GM23338 (cell line): ENCODE data around the gene IL6ST. TPM values are rescaled to one million over a fixed set of nuclear protein-coding genes. Genes with fewer than 3 reads are reported as not detected.

Source experiments
- ATAC-seq: fragments of 200-7000 bp; cut with Tn5 transposase; 3 replicates; pipeline ENCODE4 v1.9.1; 2020
- DNase-seq: peaks from one replicate; pipeline ENCODE4 v3.0.0-alpha.2; 2015; ENCODE audit warnings: low spot score
- H2AFZ ChIP-seq: fragments of 200-600 bp; sonication (generic); 2 replicates; pipeline ENCODE4 v1.8.0; 2016; ENCODE audit warnings: antibody characterized with exemption, mild to moderate bottlenecking, moderate library complexity
- H3F3A ChIP-seq: fragments of 200-600 bp; sonication (generic); replicated peaks from 2 replicates; pipeline ENCODE4 v1.8.0; 2017; ENCODE audit warnings: antibody characterized with exemption, mixed run types, low read depth
- H3K27ac ChIP-seq: fragments of 200-600 bp; sonication (generic); 2 replicates; pipeline ENCODE4 v1.6.1; 2016; ENCODE audit warnings: low read depth
- H3K27me3 ChIP-seq: fragments of 200-600 bp; sonication (generic); 2 replicates; pipeline ENCODE4 v1.8.0; 2016; ENCODE audit warnings: mild to moderate bottlenecking, mixed run types, moderate library complexity; ENCODE audit not compliant: insufficient read depth
- H3K36me3 ChIP-seq: fragments of 200-600 bp; sonication (generic); 2 replicates; pipeline ENCODE4 v1.8.0; 2016; ENCODE audit warnings: mild to moderate bottlenecking; ENCODE audit not compliant: insufficient read depth
- H3K4me1 ChIP-seq: fragments of 200-600 bp; sonication (generic); 2 replicates; pipeline ENCODE4 v1.8.0; 2016; ENCODE audit warnings: mild to moderate bottlenecking, moderate library complexity; ENCODE audit not compliant: insufficient read depth
- H3K4me2 ChIP-seq: fragments of 200-600 bp; sonication (generic); 2 replicates; pipeline ENCODE4 v1.7.1; 2017; ENCODE audit warnings: mixed run types
- H3K4me3 ChIP-seq: fragments of 200-600 bp; sonication (generic); 2 replicates; pipeline ENCODE4 v1.6.1; 2016; ENCODE audit warnings: mixed run types
- H3K79me2 ChIP-seq: fragments of 200-600 bp; sonication (generic); replicated peaks from 2 replicates; pipeline ENCODE4 v1.8.0; 2017; ENCODE audit warnings: mild to moderate bottlenecking; ENCODE audit not compliant: insufficient read depth
- H3K9me2 ChIP-seq: fragments of 200-600 bp; sonication (generic); 2 replicates; pipeline ENCODE4 v1.8.0; 2017; ENCODE audit not compliant: insufficient read depth
- H4K20me1 ChIP-seq: fragments of 200-600 bp; sonication (generic); replicated peaks from 2 replicates; pipeline ENCODE4 v1.8.0; 2017; ENCODE audit warnings: mild to moderate bottlenecking; ENCODE audit not compliant: insufficient read depth
- H3K27ac Mint-ChIP-seq: 2 replicates; pipeline ENCODE4 v1.8.0; 2020; ENCODE audit warnings: inconsistent platforms, mild to moderate bottlenecking, moderate library complexity, mixed read lengths
- H3K27me3 Mint-ChIP-seq: 3 replicates; pipeline ENCODE4 v1.8.0; 2022; ENCODE audit warnings: low read depth, mild to moderate bottlenecking, moderate library complexity, mixed read lengths, inconsistent platforms; ENCODE audit not compliant: insufficient read depth, poor library complexity
- H3K36me3 Mint-ChIP-seq: 3 replicates; pipeline ENCODE4 v1.8.0; 2021; ENCODE audit warnings: low read depth, mild to moderate bottlenecking, inconsistent platforms, moderate library complexity, mixed read lengths
- H3K4me1 Mint-ChIP-seq: 3 replicates; pipeline ENCODE4 v1.8.0; 2020; ENCODE audit warnings: mild to moderate bottlenecking, inconsistent platforms, mixed read lengths
- H3K4me3 Mint-ChIP-seq: 3 replicates; pipeline ENCODE4 v1.8.0; 2021; ENCODE audit warnings: moderate library complexity, mild to moderate bottlenecking, inconsistent platforms, mixed read lengths
- H3K9me3 Mint-ChIP-seq: 3 replicates; pipeline ENCODE4 v1.8.0; 2020; ENCODE audit warnings: moderate library complexity, mild to moderate bottlenecking, inconsistent platforms, mixed read lengths
- CREB1 ChIP-seq: fragments of 250-450 bp; sonication (Bioruptor Pico); IDR thresholded peaks from 2 replicates; pipeline ENCODE4 v1.5.0; 2020; ENCODE audit warnings: low read depth, mild to moderate bottlenecking, moderate library complexity
- CTCF ChIP-seq, 2 experiments: fragments of 200-600 bp in 1 of 2; sonication (generic) in 1 of 2; conservative IDR thresholded peaks; 2 replicates each; pipeline versions ENCODE4 v1.5.1 to v1.6.1; 2016 to 2017; ENCODE audit warnings: antibody characterized with exemption in 2 of 2, low read depth in 2 of 2, mild to moderate bottlenecking in 2 of 2, moderate library complexity in 1 of 2
- ETS1 ChIP-seq: IDR thresholded peaks from 2 replicates; pipeline ENCODE4 v1.6.1; 2016; ENCODE audit warnings: antibody characterized with exemption
- EZH2 ChIP-seq: fragments of 200-600 bp; sonication (generic); IDR thresholded peaks from one replicate; pipeline ENCODE4 v1.8.0; 2017; ENCODE audit warnings: antibody characterized with exemption, mild to moderate bottlenecking, low read depth; ENCODE audit not compliant: unreplicated experiment
- EZH2phosphoT487 ChIP-seq: fragments of 200-600 bp; sonication (generic); IDR thresholded peaks from one replicate; pipeline ENCODE4 v1.8.1; 2018; ENCODE audit warnings: antibody characterized with exemption; ENCODE audit not compliant: unreplicated experiment
- JUNB ChIP-seq: IDR thresholded peaks from one replicate; pipeline ENCODE4 v1.6.1; 2016; ENCODE audit warnings: antibody characterized with exemption; ENCODE audit not compliant: unreplicated experiment
- NANOG ChIP-seq: IDR thresholded peaks from 2 replicates; pipeline ENCODE4 v1.6.1; 2016; ENCODE audit warnings: antibody characterized with exemption, borderline replicate concordance
- POLR2AphosphoS5 ChIP-seq: IDR thresholded peaks from 2 replicates; pipeline ENCODE4 v1.6.1; 2016; ENCODE audit warnings: antibody characterized with exemption, low read depth
- STAT1 ChIP-seq: IDR thresholded peaks from one replicate; pipeline ENCODE4 v1.6.1; 2016; ENCODE audit warnings: antibody characterized with exemption; ENCODE audit not compliant: unreplicated experiment
- ZNF114 ChIP-seq: fragments of 250-450 bp; sonication (Bioruptor Pico); IDR thresholded peaks from 2 replicates; pipeline ENCODE4 v1.5.0; 2020; ENCODE audit warnings: mild to moderate bottlenecking, moderate library complexity
- ZNF331 ChIP-seq: fragments of 250-450 bp; sonication (Bioruptor Pico); IDR thresholded peaks from 2 replicates; pipeline ENCODE4 v1.5.0; 2020; ENCODE audit warnings: low read depth, mild to moderate bottlenecking, moderate library complexity
- ZNF462 ChIP-seq: fragments of 250-450 bp; sonication (Bioruptor Pico); IDR thresholded peaks from 2 replicates; pipeline ENCODE4 v1.5.0; 2020; ENCODE audit warnings: mild to moderate bottlenecking, moderate library complexity
- polyA plus RNA-seq: library from polyadenylated mRNA; unstranded; fragments of >200 nt; fragmentation: Nextera tagmentation; extraction: Ambion mirVana; gene quantifications from 2 replicates; pipeline ENCODE4 v1.2.1, GENCODE V29; 2016
- total RNA-seq: library from RNA; depleted of rRNA; stranded (reverse); fragments of >200 nt; shearing (Covaris generic); gene quantifications from 2 replicates; pipeline ENCODE4 v1.2.3, GENCODE V29; 2014
- TF ChIP-seq, protein P1 (sequence below): IDR thresholded peaks from one replicate; pipeline ENCODE4 v1.6.1; 2018; ENCODE audit warnings: antibody characterized with exemption; ENCODE audit not compliant: unreplicated experiment

Gene IL6ST
- total and polyA plus RNA-seq, 2 experiments from 2014 or later, result 6.7 to 9.8 TPM

- Histone ChIP-seq H3K4me1 (peaks cover 12% of the 10 kb centered on the region), H3K27ac (no peak overlapping the region), H3K9me2 (no peaks in the 10 kb centered on the region), H3K79me2 (peaks cover 39% of the 10 kb centered on the region), H2AFZ (no peak overlapping the region), H3F3A (no peaks in the 10 kb centered on the region), H3K4me3 (no peak overlapping the region), H3K4me2 (no peak overlapping the region), H3K27me3 (no peaks in the 10 kb centered on the region), H4K20me1 (no peaks in the 10 kb centered on the region), H3K36me3 (no peaks in the 10 kb centered on the region)
- no peak for ATAC-seq
- Mint-ChIP-seq H3K9me3 (no peaks in the 10 kb centered on the region), H3K36me3 (no peaks in the 10 kb centered on the region; the same call in 2 of the 3 replicates), H3K27me3 (peaks cover 2% of the 10 kb centered on the region), H3K27ac (no peak overlapping the region), H3K4me1 (peaks cover 13% of the 10 kb centered on the region; the same call in 2 of the 3 replicates), H3K4me3 (no peak overlapping the region)
- no peak for DNase-seq
- TF ChIP-seq JUNB (no peak), NANOG (no peak), ETS1 (no peak), CTCF (conservative IDR thresholded peaks at IDR 0.05; ENCODE audit: low read depth in 2 of 2) (no peak), ZNF331 (CRISPR knock-in tag) (no peak), EZH2phosphoT487 (no peak), ZNF114 (CRISPR knock-in tag) (no peak), CREB1 (CRISPR knock-in tag) (no peak), EZH2 (no peak), ZNF462 (CRISPR knock-in tag) (no peak), STAT1 (no peak), POLR2AphosphoS5 (no peak)
- TF ChIP-seq, protein P1, sequence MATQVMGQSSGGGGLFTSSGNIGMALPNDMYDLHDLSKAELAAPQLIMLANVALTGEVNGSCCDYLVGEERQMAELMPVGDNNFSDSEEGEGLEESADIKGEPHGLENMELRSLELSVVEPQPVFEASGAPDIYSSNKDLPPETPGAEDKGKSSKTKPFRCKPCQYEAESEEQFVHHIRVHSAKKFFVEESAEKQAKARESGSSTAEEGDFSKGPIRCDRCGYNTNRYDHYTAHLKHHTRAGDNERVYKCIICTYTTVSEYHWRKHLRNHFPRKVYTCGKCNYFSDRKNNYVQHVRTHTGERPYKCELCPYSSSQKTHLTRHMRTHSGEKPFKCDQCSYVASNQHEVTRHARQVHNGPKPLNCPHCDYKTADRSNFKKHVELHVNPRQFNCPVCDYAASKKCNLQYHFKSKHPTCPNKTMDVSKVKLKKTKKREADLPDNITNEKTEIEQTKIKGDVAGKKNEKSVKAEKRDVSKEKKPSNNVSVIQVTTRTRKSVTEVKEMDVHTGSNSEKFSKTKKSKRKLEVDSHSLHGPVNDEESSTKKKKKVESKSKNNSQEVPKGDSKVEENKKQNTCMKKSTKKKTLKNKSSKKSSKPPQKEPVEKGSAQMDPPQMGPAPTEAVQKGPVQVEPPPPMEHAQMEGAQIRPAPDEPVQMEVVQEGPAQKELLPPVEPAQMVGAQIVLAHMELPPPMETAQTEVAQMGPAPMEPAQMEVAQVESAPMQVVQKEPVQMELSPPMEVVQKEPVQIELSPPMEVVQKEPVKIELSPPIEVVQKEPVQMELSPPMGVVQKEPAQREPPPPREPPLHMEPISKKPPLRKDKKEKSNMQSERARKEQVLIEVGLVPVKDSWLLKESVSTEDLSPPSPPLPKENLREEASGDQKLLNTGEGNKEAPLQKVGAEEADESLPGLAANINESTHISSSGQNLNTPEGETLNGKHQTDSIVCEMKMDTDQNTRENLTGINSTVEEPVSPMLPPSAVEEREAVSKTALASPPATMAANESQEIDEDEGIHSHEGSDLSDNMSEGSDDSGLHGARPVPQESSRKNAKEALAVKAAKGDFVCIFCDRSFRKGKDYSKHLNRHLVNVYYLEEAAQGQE, result no peak
Measured at GRCh38 chr5:55988979-55989638, 5.7 kb downstream of the IL6ST start.
